HG03135 (cell line): ENCODE data around the gene IPCEF1.
A peak's percentile ranks its signal among the peaks of the same experiment; 100 is the strongest.

Experiments
- ATAC-seq: cut with Tn5 transposase; IDR thresholded peaks from one replicate; pipeline ENCODE4 v1.9.1; 2021; ENCODE audit warnings: mild to moderate bottlenecking, moderate library complexity; ENCODE audit not compliant: unreplicated experiment

IPCEF1 gene

DNA sequence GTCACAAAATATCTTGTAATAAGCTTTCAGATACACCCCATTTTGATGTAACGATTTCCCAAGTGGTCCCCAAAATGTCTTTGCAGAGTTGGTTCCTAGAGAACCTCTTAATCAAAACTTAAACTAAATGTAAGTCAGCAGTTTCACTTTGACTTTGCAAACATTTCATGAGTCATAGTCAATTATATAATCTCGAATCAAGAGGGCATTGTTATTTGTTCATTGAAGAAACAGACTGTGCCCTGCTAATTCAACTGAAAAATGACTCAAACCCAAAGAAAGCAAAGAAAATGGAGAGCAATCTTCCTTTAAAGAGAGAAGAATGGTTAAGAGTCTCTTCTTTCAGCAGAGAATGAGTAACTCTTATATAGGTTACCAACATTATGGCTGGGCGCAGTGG, 58.3 kb downstream of the IPCEF1 start:
- ATAC-seq = peak; percentile 47

DNA sequence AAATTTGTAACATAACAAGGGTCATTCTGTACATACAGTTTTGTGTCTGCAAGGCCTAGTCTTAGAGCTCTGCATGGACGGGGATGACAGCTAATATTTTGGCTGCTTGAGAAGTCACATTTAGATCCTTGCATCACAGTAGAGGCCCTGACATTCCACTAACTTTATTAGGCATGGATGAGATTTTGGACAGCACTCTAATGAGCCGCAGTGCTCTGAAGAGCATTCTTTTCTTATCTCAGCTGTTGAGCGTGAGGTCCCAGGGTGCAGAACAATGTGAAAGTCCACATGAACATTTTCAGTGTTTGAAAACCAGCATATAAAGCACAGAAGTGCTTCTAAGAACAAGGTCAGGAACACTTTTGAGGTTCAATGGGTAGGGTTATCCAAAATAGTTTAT, 58.9 kb downstream of the IPCEF1 start:
- ATAC-seq = no peak

- no peak for ATAC-seq
Measured at GRCh38 chr6:154297210-154297609, 59.4 kb downstream of the IPCEF1 start.

- ATAC-seq = no peak
Measured at GRCh38 chr6:154295733-154296132, 60.9 kb downstream of the IPCEF1 start.

GRCh38 chr6:154292855-154293519, 63.6 kb downstream of the IPCEF1 start:
- no peak for ATAC-seq

GRCh38 chr6:154292066-154292465, 64.5 kb downstream of the IPCEF1 start:
- no peak for ATAC-seq

- no peak for ATAC-seq
Measured at GRCh38 chr6:154289818-154290508, 66.6 kb downstream of the IPCEF1 start.

- ATAC-seq = no peak
Measured at GRCh38 chr6:154285826-154286225, 70.8 kb downstream of the IPCEF1 start.

DNA sequence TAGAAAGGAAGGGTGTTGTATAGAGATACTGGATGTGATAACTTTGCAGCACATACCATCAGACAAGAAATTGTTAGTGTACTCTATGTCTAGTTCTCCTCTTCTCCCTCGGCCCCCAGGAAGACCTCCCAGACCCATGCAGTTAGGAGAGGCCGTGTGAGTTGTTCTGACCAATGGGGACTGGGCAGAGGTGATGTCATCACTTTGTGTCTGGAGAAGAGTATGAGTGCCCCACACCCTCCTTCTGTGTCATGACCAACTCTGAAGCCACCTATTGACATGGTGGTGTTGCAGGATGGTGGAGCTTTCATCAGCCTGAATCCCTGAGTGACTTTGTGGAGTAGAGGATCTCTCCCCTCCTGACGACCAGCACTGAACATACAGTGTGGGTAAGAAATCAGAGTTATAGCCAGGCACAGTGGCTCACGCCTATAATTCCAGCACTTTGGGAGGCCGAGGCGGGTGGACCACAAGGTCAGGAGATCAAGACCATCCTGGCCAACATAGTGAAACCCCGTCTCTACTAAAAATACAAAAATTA, 72.2 kb downstream of the IPCEF1 start:
- ATAC-seq = no peak

DNA sequence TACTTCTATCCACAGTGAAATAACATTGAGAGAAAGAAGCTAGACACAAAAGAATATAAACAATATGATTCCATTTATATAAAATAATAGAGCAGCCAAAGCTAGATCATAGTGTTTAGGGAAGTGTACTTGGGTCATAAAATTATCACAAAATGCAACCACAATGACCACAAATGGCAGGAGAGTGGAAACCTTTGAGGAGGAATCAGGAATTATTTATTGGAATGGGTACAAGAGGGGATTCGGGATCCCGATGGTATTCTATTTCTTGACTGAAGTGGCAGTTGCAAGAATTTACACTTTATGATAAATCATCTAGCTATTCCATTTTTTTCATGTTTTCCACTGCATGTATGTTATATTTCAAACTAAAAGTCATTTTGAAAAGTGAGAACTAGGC, 76.1 kb downstream of the IPCEF1 start:
- no peak for ATAC-seq

DNA sequence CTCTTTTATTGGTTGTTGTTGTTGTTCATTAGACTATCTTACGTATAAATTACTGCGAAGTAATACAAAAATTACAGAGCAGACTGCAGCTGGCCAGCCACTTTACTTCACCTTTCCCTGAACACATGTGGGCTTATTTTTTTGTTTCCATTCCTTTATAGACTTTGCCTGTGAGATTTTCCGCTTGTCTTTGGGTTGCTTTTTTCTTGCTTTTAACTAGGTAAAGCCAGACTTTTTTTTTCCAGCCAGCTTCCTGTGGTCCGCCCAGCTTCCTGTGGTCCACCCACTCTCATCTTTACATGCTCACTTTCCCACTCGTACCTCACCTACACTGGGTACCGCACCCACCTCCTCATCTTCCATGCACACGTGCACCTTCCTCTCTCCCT, 79.0 kb downstream of the IPCEF1 start:
- ATAC-seq = no peak

GRCh38 chr6:154276810-154277628, 79.6 kb downstream of the IPCEF1 start:
- peak; percentile 69 for ATAC-seq

DNA sequence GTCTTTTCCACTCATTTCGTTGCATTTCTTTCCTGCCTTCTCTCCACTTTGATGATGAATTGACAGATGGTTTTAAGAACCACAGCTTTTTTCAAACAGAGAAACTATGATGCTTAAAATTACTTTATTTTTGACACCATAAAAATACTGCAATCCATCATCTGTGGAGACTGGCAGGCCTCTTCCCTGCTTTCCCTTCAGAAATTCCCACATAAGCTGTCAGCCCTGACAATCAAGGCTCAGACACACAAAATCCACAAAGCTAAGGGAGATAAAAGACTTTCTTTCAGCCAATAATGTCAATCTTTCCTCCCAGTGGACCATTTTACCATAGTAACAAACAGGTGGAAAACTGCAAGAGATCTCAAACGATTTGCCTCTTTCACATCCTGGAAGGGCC, 82.4 kb downstream of the IPCEF1 start:
- ATAC-seq = no peak

- ATAC-seq = no peak
Measured at GRCh38 chr6:154268486-154268885, 88.1 kb downstream of the IPCEF1 start.

GRCh38 chr6:154267508-154268106, 89.0 kb downstream of the IPCEF1 start:
- peak; percentile 56 for ATAC-seq

- ATAC-seq = no peak
Measured at GRCh38 chr6:154266560-154267099, 90.0 kb downstream of the IPCEF1 start.

GRCh38 chr6:154261688-154262397, 94.8 kb downstream of the IPCEF1 start:
- no peak for ATAC-seq

DNA sequence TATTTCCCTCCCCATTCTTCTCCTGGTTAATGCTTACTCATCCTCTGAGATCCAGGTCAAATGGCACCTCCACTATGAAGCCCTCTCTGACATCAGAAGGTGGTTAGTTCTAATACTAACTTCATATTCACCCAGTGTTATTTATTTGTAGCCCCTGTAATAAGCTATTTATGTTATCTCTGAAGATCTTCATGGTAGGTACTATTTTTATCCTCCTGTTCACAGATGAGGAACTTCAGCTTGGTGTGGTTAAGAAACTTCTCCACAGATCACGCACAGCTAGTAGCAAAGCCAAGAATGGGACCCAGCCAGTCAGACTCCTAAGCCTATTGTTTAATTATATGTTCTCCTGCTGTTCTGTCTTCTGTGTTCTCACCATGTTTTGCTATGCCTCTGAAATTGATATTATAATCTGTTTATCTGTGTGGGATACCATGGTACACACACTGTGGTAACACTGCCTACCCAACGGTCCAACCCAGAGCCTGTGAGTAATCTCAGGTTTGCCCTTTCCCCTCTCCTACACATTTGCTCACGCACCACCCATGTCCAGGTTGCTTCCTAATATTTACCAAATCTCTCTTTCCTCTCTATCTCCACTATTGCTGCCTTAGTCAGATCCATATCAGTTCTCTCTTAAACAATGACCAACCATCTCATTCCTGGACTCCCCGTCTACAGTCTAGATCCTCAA, 98.4 kb downstream of the IPCEF1 start:
- peak; percentile 81 for ATAC-seq

GRCh38 chr6:154257067-154257466, 99.5 kb downstream of the IPCEF1 start:
- ATAC-seq = no peak

- no peak for ATAC-seq
Measured at GRCh38 chr6:154252678-154253077, 103.9 kb downstream of the IPCEF1 start.
